Spleen (tissue), 7 donors: ENCODE results near the gene ITGBL1.

Experiments
- POLR2A ChIP-seq, 3 donors: fragments of 450-650 bp; IDR thresholded peaks; one replicate each; pipeline ENCODE4 v1.5.1; 2017; ENCODE audit warnings: antibody characterized with exemption in 3 of 3, mild to moderate bottlenecking in 1 of 3
- TF ChIP-seq, protein P1 (sequence below), 11 experiments: fragments of 200-600 bp in 7 of 11; fragments of 450-650 bp in 4 of 11; sonication (generic) in 4 of 11; IDR thresholded peaks in 8 of 11; conservative IDR thresholded peaks in 3 of 11; 1 replicate in 7 of 11; 2 replicates in 4 of 11; pipeline versions ENCODE4 v1.4.0 to v1.8.0; 2016 to 2021; ENCODE audit warnings: antibody characterized with exemption in 11 of 11, inconsistent platforms in 4 of 11, mild to moderate bottlenecking in 1 of 11
- donor health status: DM: no; HTN: no; CAD: no; lungs with moderate emphysema.
- donor health status: DM: no; HTN: no; CAD: no.
- donor health status: DM: no; HTN: no; CAD: no.

DNA sequence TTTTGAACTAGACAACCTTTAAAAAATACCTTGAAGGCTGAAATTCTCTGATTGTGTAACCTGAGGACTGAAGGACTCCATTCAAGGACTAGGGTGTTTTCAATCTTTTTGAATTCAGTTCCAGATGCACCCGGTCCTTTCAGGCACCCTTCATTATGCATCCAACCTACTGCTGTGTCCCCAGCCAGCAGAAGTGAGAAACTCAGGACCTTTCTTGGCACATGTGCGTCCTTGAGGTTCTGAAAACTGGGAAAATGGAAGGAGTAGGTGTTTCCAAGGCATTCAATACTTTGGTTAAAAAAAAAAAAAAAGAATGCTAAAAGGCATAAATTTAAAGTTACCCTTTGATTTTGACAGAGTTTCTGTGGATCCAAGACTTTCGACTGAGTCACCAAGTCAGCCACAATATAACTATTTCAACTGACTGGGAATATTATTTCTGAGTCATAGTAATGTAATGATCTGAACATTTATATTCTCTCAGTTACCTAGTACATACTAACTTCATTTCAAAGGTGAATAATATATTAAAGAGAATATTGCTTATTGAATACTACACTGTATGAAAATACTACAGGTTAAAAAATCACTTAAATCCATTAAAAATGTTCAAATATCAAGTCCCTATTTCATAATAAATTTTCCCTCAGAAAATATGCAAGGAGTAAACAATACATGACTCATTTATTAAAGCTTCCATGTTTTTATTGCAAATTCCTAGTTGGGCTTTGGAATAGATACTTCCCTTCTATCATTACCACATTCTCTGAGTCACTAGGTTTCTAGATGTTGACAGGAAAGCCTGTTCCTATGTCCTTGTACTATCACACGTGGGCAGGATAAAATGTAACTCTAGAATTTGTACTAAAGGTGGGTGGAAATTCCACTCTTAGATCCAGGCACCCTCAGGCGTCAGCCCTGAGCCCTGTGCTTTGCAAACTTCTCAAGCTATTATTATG lies 2.4 kb upstream of the ITGBL1 start:
- TF ChIP-seq, protein P1, sequence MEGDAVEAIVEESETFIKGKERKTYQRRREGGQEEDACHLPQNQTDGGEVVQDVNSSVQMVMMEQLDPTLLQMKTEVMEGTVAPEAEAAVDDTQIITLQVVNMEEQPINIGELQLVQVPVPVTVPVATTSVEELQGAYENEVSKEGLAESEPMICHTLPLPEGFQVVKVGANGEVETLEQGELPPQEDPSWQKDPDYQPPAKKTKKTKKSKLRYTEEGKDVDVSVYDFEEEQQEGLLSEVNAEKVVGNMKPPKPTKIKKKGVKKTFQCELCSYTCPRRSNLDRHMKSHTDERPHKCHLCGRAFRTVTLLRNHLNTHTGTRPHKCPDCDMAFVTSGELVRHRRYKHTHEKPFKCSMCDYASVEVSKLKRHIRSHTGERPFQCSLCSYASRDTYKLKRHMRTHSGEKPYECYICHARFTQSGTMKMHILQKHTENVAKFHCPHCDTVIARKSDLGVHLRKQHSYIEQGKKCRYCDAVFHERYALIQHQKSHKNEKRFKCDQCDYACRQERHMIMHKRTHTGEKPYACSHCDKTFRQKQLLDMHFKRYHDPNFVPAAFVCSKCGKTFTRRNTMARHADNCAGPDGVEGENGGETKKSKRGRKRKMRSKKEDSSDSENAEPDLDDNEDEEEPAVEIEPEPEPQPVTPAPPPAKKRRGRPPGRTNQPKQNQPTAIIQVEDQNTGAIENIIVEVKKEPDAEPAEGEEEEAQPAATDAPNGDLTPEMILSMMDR (IDR thresholded peaks at IDR 0.05 in 8 of 11, conservative IDR thresholded peaks at IDR 0.05 in 3 of 11): no peak
- TF ChIP-seq POLR2A (IDR thresholded peaks at IDR 0.05): no peak
